SU-DHL-6 (cell line): ENCODE data around the gene FAM227A.
"Not testable (repeated sequence)": the region's sequence is repeated elsewhere in the genome, so short reads cannot be mapped to it uniquely, and the experiment has no call there.

Experiments used
- H2AFZ ChIP-seq: fragments of 200-600 bp; sonication (generic); 2 replicates; pipeline ENCODE4 v1.6.1; 2014; ENCODE audit warnings: low read depth, mild to moderate bottlenecking, moderate library complexity, mixed read lengths, antibody characterized with exemption, low read length; ENCODE audit not compliant: severe bottlenecking
- H3F3A ChIP-seq: fragments of 200-600 bp; shearing (Covaris generic); 2 replicates; pipeline ENCODE4 v1.6.0; 2016; ENCODE audit warnings: antibody characterized with exemption, mild to moderate bottlenecking; ENCODE audit not compliant: insufficient read depth
- H3K27ac ChIP-seq: fragments of 200-600 bp; sonication (generic); 2 replicates; pipeline ENCODE4 v1.5.1; 2016; ENCODE audit warnings: low read depth, mild to moderate bottlenecking, low read length, moderate library complexity, mixed read lengths
- H3K27me3 ChIP-seq: fragments of 200-600 bp; sonication (generic), shearing (Covaris generic); 2 replicates; pipeline ENCODE4 v1.6.0; 2014; ENCODE audit warnings: mild to moderate bottlenecking, low read length
- H3K36me3 ChIP-seq: fragments of 200-600 bp; sonication (generic); 2 replicates; pipeline ENCODE4 v1.6.1; 2014; ENCODE audit warnings: mild to moderate bottlenecking, low read length, mixed read lengths
- H3K4me2 ChIP-seq: fragments of 300-600, 200-600 bp; shearing (Covaris generic), sonication (generic); 2 replicates; pipeline ENCODE4 v1.6.0; 2014; ENCODE audit warnings: low read length, low read depth, mild to moderate bottlenecking; ENCODE audit not compliant: poor library complexity, severe bottlenecking
- H3K4me3 ChIP-seq: fragments of 200-600 bp; sonication (generic); 2 replicates; pipeline ENCODE4 v1.5.1; 2014; ENCODE audit warnings: antibody characterized with exemption, low read length, mild to moderate bottlenecking, mixed read lengths; ENCODE audit not compliant: insufficient read depth, poor library complexity, severe bottlenecking
- H3K79me2 ChIP-seq: fragments of 200-600 bp; sonication (generic); 2 replicates; pipeline ENCODE4 v1.6.1; 2014; ENCODE audit warnings: mild to moderate bottlenecking, low read length, moderate library complexity; ENCODE audit not compliant: insufficient read depth
- H3K9ac ChIP-seq: fragments of 200-600 bp; sonication (generic); 2 replicates; pipeline ENCODE4 v1.7.0; 2014; ENCODE audit warnings: mild to moderate bottlenecking, low read length
- H3K9me2 ChIP-seq: fragments of 200-600 bp; sonication (generic); replicated peaks from 2 replicates; pipeline ENCODE4 v1.6.1; 2014; ENCODE audit warnings: low read length; ENCODE audit not compliant: insufficient read depth
- H3K9me3 ChIP-seq: fragments of 200-600 bp; sonication (generic); 2 replicates; pipeline ENCODE4 v1.6.1; 2014; ENCODE audit warnings: low read length, mixed read lengths; ENCODE audit not compliant: insufficient read depth
- H4K20me1 ChIP-seq: fragments of 200-600 bp; sonication (generic); 2 replicates; pipeline ENCODE4 v1.6.1; 2014; ENCODE audit warnings: low read depth, mild to moderate bottlenecking, antibody characterized with exemption, low read length, moderate library complexity, mixed read lengths
- CTCF ChIP-seq: fragments of 200-600 bp; sonication (generic); IDR thresholded peaks from one replicate; pipeline ENCODE4 v1.5.1; 2017; ENCODE audit warnings: antibody characterized with exemption, mild to moderate bottlenecking, low read length, moderate library complexity; ENCODE audit not compliant: insufficient read depth, poor library complexity, severe bottlenecking
- EZH2phosphoT487 ChIP-seq: fragments of 200-600 bp; sonication (generic), shearing (Covaris generic); conservative IDR thresholded peaks from 2 replicates; pipeline ENCODE4 v1.6.1; 2018; ENCODE audit warnings: mild to moderate bottlenecking, antibody characterized with exemption, low read length, moderate library complexity, mixed read lengths

The FAM227A gene

DNA sequence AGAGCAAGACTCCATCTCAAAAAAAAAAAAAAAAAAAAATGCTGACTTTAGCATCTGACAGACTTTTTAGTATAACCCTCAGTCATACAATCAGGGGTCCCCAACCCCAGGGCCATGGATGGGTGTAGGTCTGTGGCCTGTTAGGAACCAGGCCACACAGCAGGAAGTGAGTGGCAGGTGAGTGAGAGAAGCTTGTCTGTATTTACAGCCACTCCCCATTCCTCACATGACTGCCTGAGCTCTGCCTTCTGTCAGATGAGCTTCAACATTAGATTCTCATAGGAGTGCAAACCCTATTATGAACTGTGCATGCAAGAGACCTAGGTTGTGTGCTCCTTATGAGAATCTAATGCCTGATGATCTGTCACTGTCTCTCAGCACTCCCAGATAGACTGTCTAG, 3.3 kb downstream of the FAM227A start:
- Histone ChIP-seq H3K9ac (no peak overlapping the region), H3K79me2 (no peaks in the 10 kb centered on the region), H3K36me3 (no peaks in the 10 kb centered on the region), H3K27ac (no peak overlapping the region), H3K4me2 (no peak overlapping the region), H3K27me3 (no peaks in the 10 kb centered on the region), H3F3A (peaks cover 4% of the 10 kb centered on the region; the same call in 1 of the 2 replicates), H3K9me2 (no peaks in the 10 kb centered on the region), H3K4me3 (no peak overlapping the region), H2AFZ (no peak overlapping the region), H4K20me1 (no peaks in the 10 kb centered on the region), H3K9me3 (no peaks in the 10 kb centered on the region)
- no peak for TF ChIP-seq CTCF
- TF ChIP-seq EZH2phosphoT487, result no peak

DNA sequence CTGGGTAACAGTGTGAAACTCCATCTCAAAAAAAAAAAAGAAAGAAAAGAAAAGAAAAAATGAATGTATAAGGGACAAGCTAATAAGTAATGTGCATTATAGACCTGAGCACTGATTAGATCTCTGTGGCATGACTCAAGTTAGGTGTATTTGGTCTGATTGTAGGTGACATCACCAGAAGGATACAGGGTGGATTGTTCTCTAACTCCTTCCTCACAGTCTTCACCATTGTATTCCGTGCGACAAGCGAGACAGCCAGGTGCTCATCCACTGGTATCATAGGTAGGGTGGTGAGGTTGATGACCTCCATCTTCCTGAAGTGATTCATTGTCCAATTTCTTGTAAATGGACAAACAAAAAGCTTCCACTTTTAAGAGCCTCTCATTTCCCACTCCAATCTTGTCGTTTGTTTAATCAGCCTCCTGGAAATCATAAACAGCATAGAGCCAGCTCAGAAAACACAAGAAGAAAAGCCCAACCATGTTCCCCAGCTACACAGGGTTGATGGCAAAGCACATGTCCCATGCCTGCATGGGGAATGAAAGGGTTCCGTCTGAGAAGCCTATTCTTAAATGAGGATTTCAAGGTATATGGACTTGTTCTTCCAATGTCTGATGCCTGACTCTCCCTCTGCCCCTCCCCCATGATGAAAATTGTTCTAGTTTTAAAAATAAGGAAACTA, 6.2 kb downstream of the FAM227A start:
- H3K27me3 ChIP-seq, result no peaks in the 10 kb centered on the region
- no peak overlapping the region for H3K4me3 ChIP-seq
- TF ChIP-seq CTCF (no peak), EZH2phosphoT487 (no peak)

DNA sequence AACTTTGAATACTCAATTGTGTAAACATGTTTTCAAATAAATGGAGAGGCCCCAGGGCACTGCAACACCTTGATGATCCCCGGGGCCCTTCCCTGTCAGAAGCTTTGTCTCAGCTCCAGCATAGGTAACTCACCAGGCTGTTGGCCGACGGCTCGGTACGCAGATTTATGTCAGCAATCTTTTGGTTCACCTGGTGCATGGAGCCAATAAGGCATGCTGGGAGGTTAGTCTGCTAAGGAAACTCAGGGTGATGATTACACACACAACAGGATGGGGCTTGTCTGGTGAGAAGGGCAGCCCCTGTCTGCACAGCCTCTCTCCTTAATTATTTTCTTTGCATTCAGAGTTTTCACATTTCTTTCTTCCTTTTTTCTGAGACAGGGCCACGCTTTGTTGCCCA, 10.8 kb downstream of the FAM227A start:
- TF ChIP-seq CTCF (no peak), EZH2phosphoT487 (no peak)
- H2AFZ ChIP-seq, result no peak overlapping the region

More for the DNA sequence above, 6.2 kb downstream of the FAM227A start:
- Histone ChIP-seq H3F3A (no peaks in the 10 kb centered on the region), H3K4me2 (no peak overlapping the region), H3K9me2 (no peaks in the 10 kb centered on the region), H3K27ac (no peak overlapping the region), H3K9me3 (no peaks in the 10 kb centered on the region), H3K79me2 (no peaks in the 10 kb centered on the region), H2AFZ (no peak overlapping the region), H3K9ac (no peak overlapping the region), H3K36me3 (no peaks in the 10 kb centered on the region), H4K20me1 (no peaks in the 10 kb centered on the region)

DNA sequence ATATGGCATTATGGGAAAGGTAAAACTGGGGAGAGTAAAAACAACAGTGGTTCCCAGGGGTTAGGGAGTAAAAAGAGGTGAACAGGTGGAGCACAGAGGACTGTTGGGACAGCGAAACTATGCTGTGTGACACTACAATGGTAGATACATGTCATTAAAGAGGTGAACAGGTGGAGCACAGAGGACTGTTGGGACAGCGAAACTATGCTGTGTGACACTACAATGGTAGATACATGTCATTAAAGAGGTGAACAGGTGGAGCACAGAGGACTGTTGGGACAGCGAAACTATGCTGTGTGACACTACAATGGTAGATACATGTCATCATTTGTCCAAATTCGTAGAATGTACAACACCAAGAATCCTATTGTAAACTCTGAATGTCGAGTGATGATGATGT, 11.9 kb downstream of the FAM227A start:
- not testable (repeated sequence) for H3F3A ChIP-seq, H2AFZ ChIP-seq, H3K9me2 ChIP-seq, H4K20me1 ChIP-seq, H3K27ac ChIP-seq, H3K27me3 ChIP-seq, H3K9ac ChIP-seq, H3K9me3 ChIP-seq, H3K4me2 ChIP-seq, H3K4me3 ChIP-seq, H3K36me3 ChIP-seq, H3K79me2 ChIP-seq

More for the DNA sequence above, 10.8 kb downstream of the FAM227A start:
- no peaks in the 10 kb centered on the region for H3K9me2 ChIP-seq
- no peaks in the 10 kb centered on the region for H4K20me1 ChIP-seq
- H3F3A ChIP-seq, result no peaks in the 10 kb centered on the region
- no peaks in the 10 kb centered on the region for H3K79me2 ChIP-seq
- no peak overlapping the region for H3K4me2 ChIP-seq
- H3K9ac ChIP-seq, result no peak overlapping the region
- no peaks in the 10 kb centered on the region for H3K9me3 ChIP-seq
- no peaks in the 10 kb centered on the region for H3K36me3 ChIP-seq
- no peak overlapping the region for H3K27ac ChIP-seq
- no peaks in the 10 kb centered on the region for H3K27me3 ChIP-seq
- H3K4me3 ChIP-seq, result no peak overlapping the region
